Gastrocnemius medialis (tissue), 4 donors: ENCODE measurements around the gene GBX1. TPM values are rescaled to one million over a fixed set of nuclear protein-coding genes. Genes with fewer than 3 reads are reported as not detected.

Source experiments
- ATAC-seq, 2 donors: fragments of 150-250 bp; one replicate each; pipeline ENCODE4 v1.9.1; 2016
- DNase-seq, 2 donors: peaks; one replicate each; pipeline ENCODE4 v3.0.0-alpha.2; 2019
- H3K27ac ChIP-seq, 4 donors: fragments of 200-600 bp; sonication (generic); 1 replicate in 1 of 4; 2 replicates in 3 of 4; pipeline ENCODE4 v1.5.1; 2016 to 2018; ENCODE audit warnings: mild to moderate bottlenecking in 2 of 4, moderate library complexity in 1 of 4
- H3K27me3 ChIP-seq, 3 donors: fragments of 200-600 bp; sonication (generic) in 2 of 3; 1 replicate in 1 of 3; 2 replicates in 2 of 3; pipeline versions ENCODE4 v1.5.1 to v1.6.0; 2016 to 2019; ENCODE audit warnings: mild to moderate bottlenecking in 1 of 3, moderate library complexity in 1 of 3
- H3K36me3 ChIP-seq, 2 donors: fragments of 200-600 bp; sonication (generic) in 1 of 2; one replicate each; pipeline ENCODE4 v1.5.1; 2017 to 2018
- H3K4me1 ChIP-seq, 2 donors: fragments of 200-600 bp; sonication (generic) in 1 of 2; one replicate each; pipeline ENCODE4 v1.5.1; 2016 to 2017; ENCODE audit warnings: mild to moderate bottlenecking in 2 of 2
- H3K4me3 ChIP-seq, 4 donors: fragments of 200-600 bp; sonication (generic) in 3 of 4; 1 replicate in 1 of 4; 2 replicates in 3 of 4; pipeline ENCODE4 v1.5.1; 2016 to 2019; ENCODE audit warnings: mild to moderate bottlenecking in 2 of 4
- H3K9me3 ChIP-seq, 3 donors: fragments of 200-600 bp; sonication (generic) in 2 of 3; 1 replicate in 1 of 3; 2 replicates in 2 of 3; pipeline ENCODE4 v1.5.1; 2016 to 2019
- CTCF ChIP-seq, 5 experiments: fragments of 450-650 bp in 3 of 5; fragments of 200-600 bp in 2 of 5; sonication (generic) in 2 of 5; IDR thresholded peaks in 4 of 5; conservative IDR thresholded peaks in 1 of 5; 1 replicate in 4 of 5; 2 replicates in 1 of 5; pipeline ENCODE4 v1.5.1; 2016 to 2019; ENCODE audit warnings: antibody characterized with exemption in 5 of 5, mild to moderate bottlenecking in 3 of 5, moderate library complexity in 3 of 5
- POLR2A ChIP-seq, 2 donors: fragments of 450-650 bp; IDR thresholded peaks; one replicate each; pipeline ENCODE4 v1.6.1; 2017; ENCODE audit warnings: antibody characterized with exemption in 2 of 2, mild to moderate bottlenecking in 2 of 2, moderate library complexity in 2 of 2
- in situ Hi-C, 4 donors: fragments of 200-750 bp; cut with MboI; loops; one replicate each; pipeline versions ENCODE4 v1.15.0 to v1.8.0; 2017; ENCODE audit warnings: low sequenced_read_pairs in 4 of 4
- intact Hi-C: fragments of 100-400 bp; cut with DNase I; formaldehyde crosslinking; loops from one replicate; pipeline ENCODE4 v1.15.1; 2023; ENCODE audit warnings: low total_unique reads
- total RNA-seq, 4 donors: library from RNA; depleted of rRNA; stranded (reverse); fragments of >200 nt; gene quantifications; one replicate each; pipeline versions ENCODE4 v1.1.0 to v1.2.3, GENCODE V29; 2016

Gene GBX1
- total RNA-seq, 4 donors from 2014 or later: 0.58 TPM; not detected in 3

GRCh38 chr7:151204383-151205032, 37.0 kb upstream of the GBX1 start:
- Histone ChIP-seq H3K36me3 (no peaks in the 10 kb centered on the region), H3K4me1 (no peaks in the 10 kb centered on the region), H3K9me3 (no peaks in the 10 kb centered on the region), H3K27ac (no peak overlapping the region), H3K4me3 (no peak overlapping the region), H3K27me3 (peaks cover 7 to 36% (median 17%) of the 10 kb centered on the region in 3 donors)
- intact Hi-C loops (no loop called here), in situ Hi-C loops (no loop called here)
- TF ChIP-seq POLR2A (IDR thresholded peaks at IDR 0.05): no peak
- no peak for TF ChIP-seq CTCF (IDR thresholded peaks at IDR 0.05 in 4 of 5, conservative IDR thresholded peaks at IDR 0.05 in 1 of 5)
- ATAC-seq: no peak
- no peak for DNase-seq

DNA sequence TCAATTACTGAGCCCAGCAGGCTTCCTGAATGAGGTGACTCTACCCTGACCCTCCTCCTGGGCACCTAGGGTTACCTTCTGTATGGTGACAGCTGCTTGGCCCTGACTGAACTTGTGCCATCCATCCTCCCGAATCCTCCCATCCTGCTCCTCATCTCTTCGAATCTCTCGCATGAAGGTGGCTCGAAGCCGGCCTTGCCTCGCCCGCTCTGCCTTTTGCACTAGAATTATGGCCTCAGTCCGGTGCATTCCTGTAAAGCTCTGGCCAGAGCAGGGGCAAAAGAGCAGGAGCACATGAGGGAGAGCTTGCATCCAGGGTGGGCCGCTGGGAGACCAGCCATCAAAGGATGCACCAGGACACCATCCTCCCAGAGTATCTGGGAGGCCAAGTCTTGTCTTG, 35.3 kb upstream of the GBX1 start:
- no peak overlapping the region for H3K27ac ChIP-seq
- intact Hi-C loops (no loop called here), in situ Hi-C loops (no loop called here)
- TF ChIP-seq CTCF (IDR thresholded peaks at IDR 0.05 in 4 of 5, conservative IDR thresholded peaks at IDR 0.05 in 1 of 5) (no peak), POLR2A (IDR thresholded peaks at IDR 0.05) (no peak)
- peaks cover 10 to 40% (median 17%) of the 10 kb centered on the region in 3 donors for H3K27me3 ChIP-seq
- no peaks in the 10 kb centered on the region for H3K36me3 ChIP-seq
- H3K4me3 ChIP-seq: no peak overlapping the region
- H3K9me3 ChIP-seq: no peaks in the 10 kb centered on the region
- no peak for DNase-seq
- ATAC-seq: no peak
- H3K4me1 ChIP-seq: no peaks in the 10 kb centered on the region

GRCh38 chr7:151201751-151202150, 34.3 kb upstream of the GBX1 start:
- peaks cover 10 to 40% (median 17%) of the 10 kb centered on the region in 3 donors for H3K27me3 ChIP-seq
- H3K27ac ChIP-seq: no peak overlapping the region
- H3K4me3 ChIP-seq: no peak overlapping the region
- in situ Hi-C loops: no loop called here
- ATAC-seq: no peak
- H3K9me3 ChIP-seq: no peaks in the 10 kb centered on the region
- no peaks in the 10 kb centered on the region for H3K4me1 ChIP-seq
- H3K36me3 ChIP-seq: no peaks in the 10 kb centered on the region
- intact Hi-C loops: no loop called here
- DNase-seq: no peak
- no peak for TF ChIP-seq CTCF (IDR thresholded peaks at IDR 0.05 in 4 of 5, conservative IDR thresholded peaks at IDR 0.05 in 1 of 5)
- no peak for TF ChIP-seq POLR2A (IDR thresholded peaks at IDR 0.05)

DNA sequence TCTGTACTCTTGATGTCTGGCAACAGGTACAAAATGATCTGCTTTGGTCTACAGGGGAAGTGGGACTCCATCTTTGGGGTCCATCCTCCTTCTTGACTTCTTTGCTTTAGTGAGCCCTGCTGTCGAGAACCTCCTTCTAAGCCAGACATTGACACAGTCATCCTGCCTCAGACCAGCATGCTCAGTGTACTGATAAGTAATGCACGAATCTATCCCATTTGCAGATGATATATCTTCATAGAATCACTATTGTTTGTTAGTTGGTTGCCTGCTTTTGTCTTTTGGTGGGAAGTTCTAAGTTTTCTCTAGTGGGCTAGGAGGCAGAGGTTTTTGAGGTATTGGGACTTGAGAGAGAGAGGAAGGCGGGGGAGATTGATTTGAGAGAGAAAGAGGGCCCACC, 33.9 kb upstream of the GBX1 start:
- Histone ChIP-seq H3K27ac (no peak overlapping the region), H3K9me3 (no peaks in the 10 kb centered on the region), H3K4me1 (no peaks in the 10 kb centered on the region), H3K36me3 (no peaks in the 10 kb centered on the region), H3K4me3 (no peak overlapping the region), H3K27me3 (peaks cover 10 to 40% (median 17%) of the 10 kb centered on the region in 3 donors)
- no peak for TF ChIP-seq CTCF (IDR thresholded peaks at IDR 0.05 in 4 of 5, conservative IDR thresholded peaks at IDR 0.05 in 1 of 5)
- no peak for TF ChIP-seq POLR2A (IDR thresholded peaks at IDR 0.05)
- in situ Hi-C loops: no loop called here
- DNase-seq: no peak
- ATAC-seq: no peak
- intact Hi-C loops: no loop called here
